ENCODE measurements around the gene CHPT1. TPM values are rescaled to one million over a fixed set of nuclear protein-coding genes. Genes with fewer than 3 reads are reported as not detected.

CHPT1 gene
- total RNA-seq, 1 donor from 2014 or later, result 12.7 TPM

GRCh38 chr12:101743724-101744472 lies 46.5 kb downstream of the CHPT1 start:
- no peaks in the 10 kb centered on the region for H3K9me3 ChIP-seq (ENCODE audit: low read depth)
- peak; percentile 4 for DNase-seq (ENCODE audit: low spot score)
- no peak overlapping the region for H3K4me2 ChIP-seq
- H3K4me1 ChIP-seq, result no peaks in the 10 kb centered on the region
- no peak overlapping the region for H3K4me3 ChIP-seq
- H3F3A ChIP-seq (ENCODE audit: low read depth), result no peaks in the 10 kb centered on the region
- H3K4me1 Mint-ChIP-seq, result no peaks in the 10 kb centered on the region
- H3K36me3 ChIP-seq, result no peaks in the 10 kb centered on the region
- no peak for TF ChIP-seq EZH2 (IDR thresholded peaks at IDR 0.05)
- TF ChIP-seq CTCF (IDR thresholded peaks at IDR 0.05), result no peak
- TF ChIP-seq EZH2phosphoT487 (IDR thresholded peaks at IDR 0.05), result no peak
- H3K27me3 Mint-ChIP-seq (ENCODE audit: insufficient read depth, low read depth), result no peaks in the 10 kb centered on the region
- no peak overlapping the region for H3K27ac Mint-ChIP-seq
- H3K36me3 Mint-ChIP-seq, result peaks cover 2% of the 10 kb centered on the region
- no peak overlapping the region for H3K9ac ChIP-seq
- H3K9me3 Mint-ChIP-seq, result no peaks in the 10 kb centered on the region
- H4K20me1 ChIP-seq (ENCODE audit: low read depth), result no peaks in the 10 kb centered on the region
- no peak overlapping the region for H3K4me3 Mint-ChIP-seq
- H3K79me2 ChIP-seq (ENCODE audit: low read depth), result no peaks in the 10 kb centered on the region
- H3K27me3 ChIP-seq, result no peaks in the 10 kb centered on the region
- no peak overlapping the region for H2AFZ ChIP-seq (replicated peaks)
- H3K27ac ChIP-seq, result no peak overlapping the region

- Histone ChIP-seq H4K20me1 (ENCODE audit: low read depth) (no peaks in the 10 kb centered on the region), H3K4me2 (no peak overlapping the region), H3K36me3 (no peaks in the 10 kb centered on the region), H3F3A (ENCODE audit: low read depth) (no peaks in the 10 kb centered on the region), H3K27ac (no peak overlapping the region), H3K4me3 (no peak overlapping the region), H3K79me2 (ENCODE audit: low read depth) (no peaks in the 10 kb centered on the region), H3K9ac (no peak overlapping the region), H3K4me1 (no peaks in the 10 kb centered on the region), H3K9me3 (ENCODE audit: low read depth) (no peaks in the 10 kb centered on the region), H2AFZ (replicated peaks) (no peak overlapping the region), H3K27me3 (no peaks in the 10 kb centered on the region)
- H3K9me3 Mint-ChIP-seq, result no peaks in the 10 kb centered on the region
- no peaks in the 10 kb centered on the region for H3K4me1 Mint-ChIP-seq
- no peak for TF ChIP-seq EZH2 (IDR thresholded peaks at IDR 0.05)
- H3K36me3 Mint-ChIP-seq, result no peaks in the 10 kb centered on the region
- DNase-seq (ENCODE audit: low spot score), result no peak
- no peaks in the 10 kb centered on the region for H3K27me3 Mint-ChIP-seq (ENCODE audit: insufficient read depth, low read depth)
- no peak overlapping the region for H3K4me3 Mint-ChIP-seq
- no peak overlapping the region for H3K27ac Mint-ChIP-seq
Observed at GRCh38 chr12:101745481-101745880, 48.0 kb downstream of the CHPT1 start.

GRCh38 chr12:101746196-101746595 lies 48.8 kb downstream of the CHPT1 start:
- no peaks in the 10 kb centered on the region for H3K4me1 Mint-ChIP-seq
- DNase-seq (ENCODE audit: low spot score), result no peak
- Histone ChIP-seq H3K9ac (no peak overlapping the region), H3K79me2 (ENCODE audit: low read depth) (no peaks in the 10 kb centered on the region), H3K4me1 (no peaks in the 10 kb centered on the region), H2AFZ (replicated peaks) (no peak overlapping the region), H3K9me3 (ENCODE audit: low read depth) (no peaks in the 10 kb centered on the region), H4K20me1 (ENCODE audit: low read depth) (no peaks in the 10 kb centered on the region), H3K4me3 (no peak overlapping the region), H3K27ac (no peak overlapping the region), H3K4me2 (no peak overlapping the region), H3K27me3 (no peaks in the 10 kb centered on the region), H3K36me3 (no peaks in the 10 kb centered on the region), H3F3A (ENCODE audit: low read depth) (no peaks in the 10 kb centered on the region)
- H3K4me3 Mint-ChIP-seq, result no peak overlapping the region
- TF ChIP-seq EZH2phosphoT487 (IDR thresholded peaks at IDR 0.05) (no peak), EZH2 (IDR thresholded peaks at IDR 0.05) (no peak), CTCF (IDR thresholded peaks at IDR 0.05) (no peak)
- no peak overlapping the region for H3K27ac Mint-ChIP-seq
- H3K9me3 Mint-ChIP-seq, result no peaks in the 10 kb centered on the region
- H3K27me3 Mint-ChIP-seq (ENCODE audit: insufficient read depth, low read depth), result no peaks in the 10 kb centered on the region
- H3K36me3 Mint-ChIP-seq, result no peaks in the 10 kb centered on the region

DNA sequence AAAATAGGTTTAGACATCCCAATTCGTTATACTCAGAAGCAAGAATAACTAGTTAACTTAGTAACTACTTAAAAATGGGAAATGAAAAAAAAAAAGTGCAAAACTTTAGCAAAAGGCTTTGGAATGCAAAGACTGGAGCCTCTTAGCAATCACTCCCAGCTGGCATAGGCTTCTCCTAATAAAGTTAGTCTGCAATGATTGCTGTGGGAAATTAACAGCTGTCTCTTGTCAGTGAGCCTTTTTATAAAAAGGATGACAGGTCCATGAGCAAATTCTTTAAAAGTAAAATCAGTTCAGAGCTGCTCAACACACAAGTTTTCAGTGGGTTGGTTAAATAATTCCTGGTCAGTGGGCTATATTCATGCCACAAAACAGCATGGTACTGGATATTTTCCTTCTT lies 49.2 kb downstream of the CHPT1 start:
- H3K4me1 Mint-ChIP-seq, result no peaks in the 10 kb centered on the region
- no peaks in the 10 kb centered on the region for H3K27me3 Mint-ChIP-seq (ENCODE audit: insufficient read depth, low read depth)
- no peak overlapping the region for H2AFZ ChIP-seq (replicated peaks)

More for the DNA sequence above, 49.2 kb downstream of the CHPT1 start:
- Histone ChIP-seq H3K4me3 (no peak overlapping the region), H4K20me1 (ENCODE audit: low read depth) (no peaks in the 10 kb centered on the region), H3K36me3 (no peaks in the 10 kb centered on the region), H3K4me2 (no peak overlapping the region), H3K79me2 (ENCODE audit: low read depth) (no peaks in the 10 kb centered on the region), H3K27ac (no peak overlapping the region), H3K9me3 (ENCODE audit: low read depth) (no peaks in the 10 kb centered on the region), H3K9ac (no peak overlapping the region), H3K27me3 (no peaks in the 10 kb centered on the region), H3K4me1 (no peaks in the 10 kb centered on the region), H3F3A (ENCODE audit: low read depth) (no peaks in the 10 kb centered on the region)
- DNase-seq (ENCODE audit: low spot score), result no peak
- TF ChIP-seq EZH2phosphoT487 (IDR thresholded peaks at IDR 0.05), result no peak
- TF ChIP-seq CTCF (IDR thresholded peaks at IDR 0.05), result no peak
- no peak for TF ChIP-seq EZH2 (IDR thresholded peaks at IDR 0.05)
- no peaks in the 10 kb centered on the region for H3K9me3 Mint-ChIP-seq
- H3K36me3 Mint-ChIP-seq, result no peaks in the 10 kb centered on the region
- H3K4me3 Mint-ChIP-seq, result no peak overlapping the region
- H3K27ac Mint-ChIP-seq, result no peak overlapping the region
